Muscle layer of duodenum (tissue), 2 donors: Measurements from ENCODE around the gene SCO2.
"Not testable (repeated sequence)": the region's sequence is repeated elsewhere in the genome, so short reads cannot be mapped to it uniquely, and the experiment has no call there.

Source experiments
- H3K27ac ChIP-seq: one replicate; pipeline ENCODE4 v1.7.0; 2013; ENCODE audit warnings: mild to moderate bottlenecking, low read length
- H3K27me3 ChIP-seq: one replicate; pipeline ENCODE4 v1.7.0; 2013; ENCODE audit warnings: low read depth, mild to moderate bottlenecking, control low read depth, low read length
- H3K36me3 ChIP-seq, 2 donors: one replicate each; pipeline ENCODE4 v1.7.0; 2013; ENCODE audit warnings: low read length in 2 of 2, control low read depth in 1 of 2, mild to moderate bottlenecking in 1 of 2; ENCODE audit not compliant: insufficient read depth in 2 of 2, control insufficient read depth in 1 of 2
- H3K4me1 ChIP-seq, 2 donors: one replicate each; pipeline ENCODE4 v1.7.0; 2013; ENCODE audit warnings: low read length in 2 of 2, mild to moderate bottlenecking in 2 of 2, control low read depth in 1 of 2, moderate library complexity in 1 of 2; ENCODE audit not compliant: insufficient read depth in 2 of 2, control insufficient read depth in 1 of 2
- H3K4me3 ChIP-seq, 2 donors: one replicate each; pipeline ENCODE4 v1.7.0; 2013; ENCODE audit warnings: low read length in 2 of 2, low read depth in 1 of 2, mild to moderate bottlenecking in 1 of 2
- H3K9me3 ChIP-seq, 2 donors: one replicate each; pipeline ENCODE4 v1.7.0; 2013; ENCODE audit warnings: low read length in 2 of 2, control low read depth in 1 of 2, mild to moderate bottlenecking in 1 of 2; ENCODE audit not compliant: control insufficient read depth in 1 of 2
- donor health status: healthy.

The SCO2 gene

DNA sequence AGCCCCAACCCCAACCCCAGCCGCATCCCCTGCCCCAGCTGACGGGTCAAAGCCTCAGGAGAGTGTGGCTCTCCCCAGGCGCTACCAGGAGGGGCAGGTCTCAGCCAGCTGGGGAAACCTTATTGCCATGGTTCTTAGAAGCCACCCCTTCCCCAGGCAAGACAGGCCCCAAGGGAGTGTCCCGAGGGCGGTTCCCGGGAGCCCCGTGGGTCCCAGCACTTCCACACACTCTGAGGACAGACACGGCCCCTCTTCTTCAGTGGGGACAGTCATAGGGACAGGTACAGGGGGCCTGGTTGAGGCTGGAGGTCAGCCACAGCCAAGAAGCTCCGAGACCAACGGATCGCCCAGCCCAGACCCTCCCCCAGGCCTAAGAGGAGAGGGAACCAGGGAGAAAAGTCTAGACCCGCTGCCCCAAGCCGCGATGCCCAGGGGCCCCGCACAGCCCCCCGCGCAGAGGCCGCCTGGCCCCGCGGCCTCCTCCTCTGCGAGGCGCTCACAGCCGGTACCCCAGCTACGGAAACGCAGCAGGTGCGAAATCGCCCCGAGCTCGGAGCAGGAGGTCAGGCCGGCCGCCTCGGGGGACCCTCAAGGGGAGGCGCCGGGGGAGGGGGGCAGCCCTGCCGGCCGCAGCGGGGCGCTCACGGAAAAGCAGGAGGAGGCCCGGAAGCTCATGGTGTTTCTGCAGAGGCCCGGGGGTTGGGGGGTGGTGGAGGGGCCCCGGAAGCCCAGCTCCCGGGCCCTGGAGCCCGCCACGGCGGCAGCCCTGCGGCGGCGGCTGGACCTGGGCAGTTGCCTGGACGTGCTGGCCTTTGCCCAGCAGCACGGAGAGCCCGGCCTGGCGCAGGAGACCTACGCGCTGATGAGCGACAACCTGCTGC, 22.9 kb upstream of the SCO2 start:
- Histone ChIP-seq H3K27me3 (peaks cover 4% of the 10 kb centered on the region), H3K9me3 (no peaks in the 10 kb centered on the region), H3K4me1 (peaks cover 0 to 21% of the 10 kb centered on the region in 2 donors), H3K36me3 (no peaks in the 10 kb centered on the region), H3K27ac (no peak overlapping the region), H3K4me3 (peak overlapping the region in 1 of 2 donors; percentile 34)

DNA sequence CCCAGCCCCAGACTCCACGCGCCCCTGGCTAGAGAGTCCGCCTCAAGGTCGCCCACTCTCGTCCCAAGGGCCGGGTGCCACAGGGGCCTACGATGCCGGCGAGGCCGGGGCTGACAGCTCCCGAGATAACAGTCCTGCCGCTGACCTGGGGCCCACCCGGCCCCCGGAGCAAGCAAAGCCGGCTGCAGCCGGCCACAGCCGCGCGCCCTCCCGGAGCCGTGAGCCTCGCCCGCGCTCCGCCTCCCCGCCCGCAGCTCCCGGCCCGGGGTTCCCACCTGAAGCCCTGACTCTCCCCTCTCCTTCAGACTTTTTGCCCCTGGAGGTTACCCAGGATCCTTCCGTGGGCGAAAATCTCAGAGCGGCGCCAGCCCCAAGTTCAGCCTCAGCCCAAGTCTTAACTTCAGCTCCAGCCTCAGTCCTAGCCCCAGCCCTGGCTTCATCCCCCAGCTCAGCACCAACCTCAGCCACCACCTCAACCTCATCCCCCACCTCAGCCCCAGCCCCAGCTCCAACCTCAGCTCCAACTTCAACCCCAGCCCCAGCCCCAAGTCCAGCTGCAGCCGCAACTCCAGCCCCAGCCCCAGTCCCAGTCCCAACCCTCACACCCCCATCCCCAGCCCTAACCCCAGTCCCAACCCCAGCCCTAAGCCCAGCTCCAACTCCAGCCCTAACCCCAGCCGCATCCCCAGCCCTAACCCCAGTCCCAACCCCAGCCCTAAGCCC, 22.0 kb upstream of the SCO2 start:
- Histone ChIP-seq H3K9me3 (no peaks in the 10 kb centered on the region), H3K4me3 (no peak overlapping the region), H3K36me3 (no peaks in the 10 kb centered on the region), H3K27ac (no peak overlapping the region), H3K27me3 (peaks cover 4% of the 10 kb centered on the region), H3K4me1 (peaks cover 0 to 21% of the 10 kb centered on the region in 2 donors)

DNA sequence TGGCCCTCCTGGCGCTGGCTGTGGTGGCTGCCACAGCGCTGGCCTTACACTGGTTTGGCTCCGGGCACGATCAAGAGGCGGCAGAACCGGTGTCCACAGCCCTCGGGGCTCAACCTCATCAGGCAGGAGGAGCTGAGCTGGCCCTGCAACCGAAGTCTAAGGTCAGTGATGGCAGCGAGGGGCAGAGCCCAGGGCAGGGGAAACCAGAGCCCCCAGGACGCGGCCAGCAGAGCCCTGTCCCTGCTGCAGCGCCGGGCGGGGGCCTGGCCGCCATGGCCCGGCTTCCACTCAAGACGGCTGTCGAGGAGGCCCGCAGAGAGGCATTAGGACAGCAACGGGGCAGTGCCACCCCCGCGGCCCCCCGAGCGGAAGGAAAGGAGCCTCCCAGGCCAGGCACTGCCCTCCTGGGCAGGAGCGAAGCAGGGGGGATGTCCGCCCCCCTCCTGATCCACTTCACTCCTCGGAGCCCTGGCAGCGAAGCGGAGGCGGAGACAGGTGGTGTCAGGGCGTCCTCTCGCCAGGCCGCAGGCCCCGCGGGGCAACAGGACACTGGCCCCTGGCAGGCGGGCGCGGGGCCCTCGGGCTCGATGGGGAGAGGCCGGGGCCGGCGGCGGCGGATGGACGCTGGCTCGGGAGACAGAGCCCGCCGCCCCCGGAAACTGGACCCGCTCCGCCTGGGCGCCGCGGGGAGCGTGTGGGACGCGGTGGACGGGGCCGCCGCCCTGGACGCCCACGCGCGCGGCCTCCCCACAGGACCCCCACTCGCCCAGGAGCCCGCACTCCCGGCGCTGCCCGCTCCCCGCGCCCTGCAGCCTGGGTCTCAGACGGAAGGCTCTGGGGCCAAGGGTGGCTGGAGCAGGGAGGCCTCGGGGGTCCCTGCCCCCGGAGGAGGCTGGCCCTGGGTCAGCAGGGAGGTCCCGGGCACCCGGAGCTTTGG, 21.2 kb upstream of the SCO2 start:
- peaks cover 4% of the 10 kb centered on the region for H3K27me3 ChIP-seq
- H3K27ac ChIP-seq, result no peak overlapping the region
- no peak overlapping the region for H3K4me3 ChIP-seq
- H3K36me3 ChIP-seq, result no peaks in the 10 kb centered on the region
- H3K4me1 ChIP-seq, result peaks cover 0 to 21% of the 10 kb centered on the region in 2 donors
- H3K9me3 ChIP-seq, result no peaks in the 10 kb centered on the region

DNA sequence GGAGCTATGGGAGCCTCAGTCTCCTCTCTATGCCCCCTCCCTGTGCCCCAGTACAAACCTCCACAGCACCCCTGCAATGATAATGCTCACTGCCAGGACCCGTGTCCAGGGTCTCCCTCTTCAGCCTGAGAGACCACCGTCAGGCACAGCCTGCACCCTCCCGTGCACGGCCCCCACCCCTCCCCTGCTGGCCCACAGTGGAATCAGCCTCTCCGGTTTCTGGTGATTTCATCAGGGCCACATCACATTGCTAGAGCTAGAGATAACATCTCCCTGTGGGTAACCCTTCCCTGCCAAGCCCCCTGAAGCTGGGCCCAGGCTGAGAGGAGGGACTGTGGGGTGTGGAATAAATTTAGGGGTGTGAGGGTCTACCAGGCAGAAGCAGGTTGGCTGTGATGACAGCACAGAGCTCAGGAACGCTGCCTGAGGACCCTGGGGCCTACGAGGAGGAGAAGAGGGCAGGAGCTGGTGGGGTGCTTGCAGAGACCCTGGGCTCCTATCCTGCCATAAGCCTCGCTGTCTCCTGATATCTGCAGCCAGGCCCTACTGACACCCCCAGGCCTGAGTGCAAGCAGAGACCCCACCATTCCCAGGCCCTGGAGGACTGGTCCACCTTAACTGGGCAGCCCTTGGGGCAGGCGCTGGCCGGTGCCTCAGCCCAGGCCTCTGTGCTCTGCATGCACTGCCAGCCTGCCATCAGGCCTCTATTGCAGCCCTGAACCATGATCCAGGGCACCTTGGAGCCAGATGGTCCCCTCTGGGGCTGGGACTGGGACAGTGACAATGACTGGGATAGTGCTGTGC, 20.3 kb upstream of the SCO2 start, which contains the start of gene KLHDC7B:
Gene KLHDC7B (plus strand): TSS at position 378 of the 804 bp plus-strand sequence. CDS start 345 bp downstream, at position 723.
- H3K27ac ChIP-seq, result no peak within 1 kb of the TSS

DNA sequence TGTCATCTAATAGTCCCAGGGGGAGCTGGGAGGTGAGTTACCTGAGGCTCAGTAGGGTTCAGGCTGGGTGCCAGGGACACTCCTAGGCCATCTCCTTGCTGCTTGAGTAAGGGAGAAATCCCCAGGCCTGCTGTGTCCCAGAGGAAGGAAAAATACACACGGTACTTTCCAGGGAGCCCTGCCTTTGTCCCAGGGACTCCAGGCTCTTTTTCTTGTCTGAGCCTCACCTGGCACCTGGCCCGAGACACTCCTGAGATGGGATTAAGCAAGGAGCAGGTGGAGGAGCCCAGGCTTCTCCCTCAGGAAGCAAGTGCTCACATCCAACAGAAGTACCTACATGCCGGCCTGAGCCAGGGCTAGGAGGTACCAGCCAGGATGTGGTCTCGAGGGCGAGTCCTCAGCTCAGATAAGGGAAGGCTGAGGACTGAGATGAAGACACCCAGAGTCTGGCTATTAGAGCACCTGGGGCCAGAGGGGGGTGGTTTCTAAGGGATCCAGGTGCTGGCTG, 19.4 kb upstream of the SCO2 start:
- Histone ChIP-seq H3K36me3 (no peaks in the 10 kb centered on the region), H3K4me3 (peak overlapping the region in 1 of 2 donors; percentile 42), H3K4me1 (peaks cover 4 to 21% of the 10 kb centered on the region in 2 donors), H3K27me3 (peaks cover 2% of the 10 kb centered on the region), H3K9me3 (no peaks in the 10 kb centered on the region), H3K27ac (no peak overlapping the region)

More for the DNA sequence above, 20.3 kb upstream of the SCO2 start, which contains the start of gene KLHDC7B:
- H3K9me3 ChIP-seq, result no peaks in the 10 kb centered on the region
- no peaks in the 10 kb centered on the region for H3K36me3 ChIP-seq
- H3K4me3 ChIP-seq, result no peak within 1 kb of the TSS
- peaks cover 4 to 21% of the 10 kb centered on the region in 2 donors for H3K4me1 ChIP-seq
- H3K27me3 ChIP-seq, result peaks cover 4% of the 10 kb centered on the region

DNA sequence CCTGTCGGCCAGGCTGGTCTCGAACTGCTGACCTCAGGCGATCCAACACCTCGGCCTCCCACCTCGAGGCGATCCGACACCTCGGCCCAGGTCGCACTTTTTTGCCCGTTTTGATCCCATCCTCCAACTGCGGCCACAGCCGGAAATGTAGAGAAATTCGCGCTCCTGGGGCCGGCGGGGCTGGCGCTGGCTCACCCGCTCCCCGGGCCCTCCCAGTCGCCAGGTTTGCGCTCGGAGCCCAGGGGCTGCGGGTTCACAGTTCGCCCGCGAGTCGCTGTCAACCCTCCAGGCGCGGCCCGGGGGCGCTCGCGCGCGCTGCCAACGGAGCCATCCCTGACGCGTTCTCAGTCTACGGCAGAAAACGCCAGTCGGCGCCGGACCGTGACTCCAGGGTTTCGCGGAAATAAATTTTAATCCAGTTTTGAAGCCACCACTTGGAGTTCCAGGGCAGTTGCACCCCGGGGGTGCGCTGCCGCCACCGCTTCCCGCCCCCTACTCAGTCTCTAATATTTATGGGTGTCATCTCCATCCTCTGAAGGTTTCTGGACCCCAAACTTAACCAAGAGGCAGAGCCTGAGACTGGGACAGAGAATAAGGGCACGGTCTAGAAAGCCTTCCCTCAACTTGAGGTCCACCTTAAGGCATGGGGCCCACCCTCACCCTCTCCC, 18.8 kb upstream of the SCO2 start:
- H3K4me1 ChIP-seq, result peaks cover 7 to 21% of the 10 kb centered on the region in 2 donors
- H3K4me3 ChIP-seq, result peak overlapping the region in 1 of 2 donors; percentile 42
- H3K27me3 ChIP-seq, result no peaks in the 10 kb centered on the region

DNA sequence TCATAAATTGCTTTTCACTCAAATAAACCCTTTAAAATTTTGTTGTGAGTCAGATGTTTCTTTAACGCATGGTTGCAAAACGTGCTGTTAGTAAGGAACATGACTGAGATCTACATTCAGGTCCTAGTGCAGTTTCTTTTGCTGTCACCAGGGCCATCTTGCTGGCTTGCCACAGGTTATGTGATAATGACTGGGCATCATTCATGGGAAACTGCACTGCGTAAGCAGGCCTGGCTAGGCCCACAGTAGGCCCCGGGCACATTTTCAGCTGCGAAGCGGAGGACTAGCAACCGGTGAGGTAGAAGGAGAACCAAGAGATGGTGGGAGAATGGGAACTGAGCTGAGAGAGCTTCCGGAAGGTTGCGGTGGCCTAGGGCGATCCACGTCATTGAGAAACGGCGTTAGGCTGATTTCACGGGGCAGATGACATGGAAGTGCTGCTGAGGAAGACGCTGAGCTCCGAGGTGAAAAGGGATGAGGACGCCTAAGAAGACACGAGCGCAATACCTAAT, 17.1 kb upstream of the SCO2 start:
- H3K27ac ChIP-seq, result peak overlapping the region; percentile 45
- no peak overlapping the region for H3K4me3 ChIP-seq
- peaks cover 8 to 9% of the 10 kb centered on the region in 2 donors for H3K4me1 ChIP-seq
- H3K9me3 ChIP-seq, result no peaks in the 10 kb centered on the region
- no peaks in the 10 kb centered on the region for H3K36me3 ChIP-seq
- H3K27me3 ChIP-seq, result no peaks in the 10 kb centered on the region

More for the DNA sequence above, 18.8 kb upstream of the SCO2 start:
- Histone ChIP-seq H3K27ac (no peak overlapping the region), H3K36me3 (no peaks in the 10 kb centered on the region), H3K9me3 (no peaks in the 10 kb centered on the region)

DNA sequence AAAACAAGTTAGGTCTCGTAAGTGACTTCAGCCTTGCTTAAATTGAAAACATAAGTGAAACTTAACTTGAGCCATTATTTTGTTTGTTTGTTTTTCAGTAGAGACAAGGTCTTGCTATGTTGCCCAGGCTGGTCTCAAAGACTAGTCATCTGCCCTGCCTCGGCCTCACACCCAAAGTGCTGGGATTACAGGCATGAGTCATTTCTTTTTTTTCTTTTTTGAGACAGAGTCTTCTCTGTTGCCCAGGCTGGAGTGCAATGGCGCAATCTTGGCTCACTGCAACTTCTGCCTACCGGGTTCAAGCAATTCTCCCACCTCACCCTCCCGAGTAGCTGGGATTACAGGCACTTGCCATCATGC, 16.2 kb upstream of the SCO2 start:
- not testable (repeated sequence) for H3K9me3 ChIP-seq, H3K4me1 ChIP-seq, H3K27me3 ChIP-seq, H3K4me3 ChIP-seq, H3K36me3 ChIP-seq
- peak overlapping the region; percentile 45 for H3K27ac ChIP-seq

DNA sequence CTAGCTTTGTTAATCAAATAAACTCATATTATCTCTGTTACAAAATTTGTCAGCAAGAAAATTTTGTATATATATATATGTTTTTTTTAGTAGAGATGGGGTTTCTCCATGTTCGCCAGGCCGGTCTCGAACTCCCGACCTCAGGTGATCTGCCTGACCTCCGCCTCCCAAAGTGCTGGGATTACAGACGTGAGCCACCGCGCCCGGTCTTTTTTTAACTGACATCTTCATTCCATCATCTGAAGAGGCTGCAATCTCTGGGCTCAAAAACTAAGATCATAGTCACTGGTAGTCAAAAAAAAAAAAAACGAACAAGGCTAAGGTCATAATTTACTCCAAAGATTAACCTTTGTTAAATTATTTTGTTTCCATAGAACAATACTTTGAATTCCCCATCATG, 15.0 kb upstream of the SCO2 start:
- Histone ChIP-seq H3K4me3 (no peak overlapping the region), H3K27ac (peak overlapping the region; percentile 64), H3K36me3 (no peaks in the 10 kb centered on the region), H3K4me1 (peaks cover 4 to 9% of the 10 kb centered on the region in 2 donors), H3K27me3 (no peaks in the 10 kb centered on the region), H3K9me3 (no peaks in the 10 kb centered on the region)
